Ishikawa (cell line): ENCODE measurements around the gene RIPPLY1.

ENCODE experiments used
- CEBPB ChIP-seq: IDR thresholded peaks from 2 replicates; pipeline ENCODE4 v1.6.1; 2012
- CREB1 ChIP-seq: IDR thresholded peaks from 2 replicates; pipeline ENCODE4 v1.6.1; 2012; ENCODE audit warnings: low read depth
- EGR1 ChIP-seq: IDR thresholded peaks from 2 replicates; pipeline ENCODE4 v1.6.1; 2012
- EP300 ChIP-seq: IDR thresholded peaks from 2 replicates; pipeline ENCODE4 v1.6.1; 2012; ENCODE audit warnings: borderline replicate concordance
- FOXM1 ChIP-seq: IDR thresholded peaks from 2 replicates; pipeline ENCODE4 v1.6.1; 2012; ENCODE audit warnings: low read depth, borderline replicate concordance
- NFIC ChIP-seq: IDR thresholded peaks from 2 replicates; pipeline ENCODE4 v1.6.1; 2012
- RAD21 ChIP-seq: IDR thresholded peaks from 2 replicates; pipeline ENCODE4 v1.6.1; 2012; ENCODE audit warnings: low read depth
- TAF1 ChIP-seq: IDR thresholded peaks from 2 replicates; pipeline ENCODE4 v1.6.1; 2012; ENCODE audit warnings: low read depth, mild to moderate bottlenecking
- TCF12 ChIP-seq: IDR thresholded peaks from 2 replicates; pipeline ENCODE4 v1.6.1; 2012; ENCODE audit warnings: low read depth
- TEAD4 ChIP-seq: IDR thresholded peaks from 2 replicates; pipeline ENCODE4 v1.6.1; 2012
- YY1 ChIP-seq: IDR thresholded peaks from 2 replicates; pipeline ENCODE4 v1.6.1; 2012; ENCODE audit warnings: low read depth
- ZBTB7A ChIP-seq: IDR thresholded peaks from 2 replicates; pipeline ENCODE4 v1.6.1; 2012; ENCODE audit warnings: low read depth
- TF ChIP-seq, protein P1 (sequence below): IDR thresholded peaks from 2 replicates; pipeline ENCODE4 v1.6.1; 2012
- TF ChIP-seq, protein P2 (sequence below): IDR thresholded peaks from 2 replicates; pipeline ENCODE4 v1.6.1; 2012
- TF ChIP-seq, protein P3 (sequence below): IDR thresholded peaks from 2 replicates; pipeline ENCODE4 v1.6.1; 2012; ENCODE audit warnings: low read depth, mild to moderate bottlenecking

Gene RIPPLY1

DNA sequence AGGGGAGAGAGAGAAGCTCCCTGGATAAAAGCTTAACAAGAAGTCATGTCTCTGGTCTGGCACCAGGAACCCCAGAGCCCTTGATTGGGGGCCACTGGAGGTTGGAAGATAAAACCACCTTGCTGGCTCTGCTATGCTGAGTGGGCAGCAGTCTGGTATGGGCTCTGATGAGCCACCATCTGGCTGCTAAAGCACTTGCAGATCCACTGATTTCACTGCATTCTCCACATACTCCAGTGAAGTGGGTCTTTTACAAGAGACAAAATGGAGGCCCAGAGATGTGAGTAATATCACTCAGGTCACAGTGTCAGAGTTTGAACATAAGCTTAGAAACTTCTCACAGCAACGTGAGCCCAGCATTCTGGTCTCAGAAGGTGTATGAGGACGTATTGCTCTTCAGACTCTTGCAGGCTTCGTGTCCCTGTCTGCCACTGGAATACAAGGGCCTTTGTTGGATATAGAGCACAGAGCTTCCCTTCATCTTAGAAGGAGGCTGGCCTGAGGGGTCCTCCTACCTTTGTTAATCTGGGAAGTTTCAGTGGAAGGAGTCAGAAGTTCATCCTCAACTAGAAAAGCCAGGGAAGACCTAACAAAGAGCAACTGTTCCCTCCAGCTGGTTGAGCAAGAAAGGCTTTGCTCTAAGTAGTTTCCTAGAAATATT lies 28.8 kb upstream of the RIPPLY1 start:
- TF ChIP-seq CREB1 (no peak), RAD21 (no peak), NFIC (no peak), TCF12 (no peak), YY1 (no peak), EP300 (no peak), EGR1 (no peak), TEAD4 (no peak), CEBPB (no peak), ZBTB7A (no peak), TAF1 (no peak), FOXM1 (no peak)
- TF ChIP-seq, protein P1, sequence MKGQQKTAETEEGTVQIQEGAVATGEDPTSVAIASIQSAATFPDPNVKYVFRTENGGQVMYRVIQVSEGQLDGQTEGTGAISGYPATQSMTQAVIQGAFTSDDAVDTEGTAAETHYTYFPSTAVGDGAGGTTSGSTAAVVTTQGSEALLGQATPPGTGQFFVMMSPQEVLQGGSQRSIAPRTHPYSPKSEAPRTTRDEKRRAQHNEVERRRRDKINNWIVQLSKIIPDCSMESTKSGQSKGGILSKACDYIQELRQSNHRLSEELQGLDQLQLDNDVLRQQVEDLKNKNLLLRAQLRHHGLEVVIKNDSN: no peak
- TF ChIP-seq, protein P2, sequence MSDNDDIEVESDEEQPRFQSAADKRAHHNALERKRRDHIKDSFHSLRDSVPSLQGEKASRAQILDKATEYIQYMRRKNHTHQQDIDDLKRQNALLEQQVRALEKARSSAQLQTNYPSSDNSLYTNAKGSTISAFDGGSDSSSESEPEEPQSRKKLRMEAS: no peak
- TF ChIP-seq, protein P3, sequence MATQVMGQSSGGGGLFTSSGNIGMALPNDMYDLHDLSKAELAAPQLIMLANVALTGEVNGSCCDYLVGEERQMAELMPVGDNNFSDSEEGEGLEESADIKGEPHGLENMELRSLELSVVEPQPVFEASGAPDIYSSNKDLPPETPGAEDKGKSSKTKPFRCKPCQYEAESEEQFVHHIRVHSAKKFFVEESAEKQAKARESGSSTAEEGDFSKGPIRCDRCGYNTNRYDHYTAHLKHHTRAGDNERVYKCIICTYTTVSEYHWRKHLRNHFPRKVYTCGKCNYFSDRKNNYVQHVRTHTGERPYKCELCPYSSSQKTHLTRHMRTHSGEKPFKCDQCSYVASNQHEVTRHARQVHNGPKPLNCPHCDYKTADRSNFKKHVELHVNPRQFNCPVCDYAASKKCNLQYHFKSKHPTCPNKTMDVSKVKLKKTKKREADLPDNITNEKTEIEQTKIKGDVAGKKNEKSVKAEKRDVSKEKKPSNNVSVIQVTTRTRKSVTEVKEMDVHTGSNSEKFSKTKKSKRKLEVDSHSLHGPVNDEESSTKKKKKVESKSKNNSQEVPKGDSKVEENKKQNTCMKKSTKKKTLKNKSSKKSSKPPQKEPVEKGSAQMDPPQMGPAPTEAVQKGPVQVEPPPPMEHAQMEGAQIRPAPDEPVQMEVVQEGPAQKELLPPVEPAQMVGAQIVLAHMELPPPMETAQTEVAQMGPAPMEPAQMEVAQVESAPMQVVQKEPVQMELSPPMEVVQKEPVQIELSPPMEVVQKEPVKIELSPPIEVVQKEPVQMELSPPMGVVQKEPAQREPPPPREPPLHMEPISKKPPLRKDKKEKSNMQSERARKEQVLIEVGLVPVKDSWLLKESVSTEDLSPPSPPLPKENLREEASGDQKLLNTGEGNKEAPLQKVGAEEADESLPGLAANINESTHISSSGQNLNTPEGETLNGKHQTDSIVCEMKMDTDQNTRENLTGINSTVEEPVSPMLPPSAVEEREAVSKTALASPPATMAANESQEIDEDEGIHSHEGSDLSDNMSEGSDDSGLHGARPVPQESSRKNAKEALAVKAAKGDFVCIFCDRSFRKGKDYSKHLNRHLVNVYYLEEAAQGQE: no peak

DNA sequence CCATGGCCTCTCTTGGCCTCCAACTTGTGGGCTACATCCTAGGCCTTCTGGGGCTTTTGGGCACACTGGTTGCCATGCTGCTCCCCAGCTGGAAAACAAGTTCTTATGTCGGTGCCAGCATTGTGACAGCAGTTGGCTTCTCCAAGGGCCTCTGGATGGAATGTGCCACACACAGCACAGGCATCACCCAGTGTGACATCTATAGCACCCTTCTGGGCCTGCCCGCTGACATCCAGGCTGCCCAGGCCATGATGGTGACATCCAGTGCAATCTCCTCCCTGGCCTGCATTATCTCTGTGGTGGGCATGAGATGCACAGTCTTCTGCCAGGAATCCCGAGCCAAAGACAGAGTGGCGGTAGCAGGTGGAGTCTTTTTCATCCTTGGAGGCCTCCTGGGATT lies 25.1 kb upstream of the RIPPLY1 start:
- TF ChIP-seq, protein P1: no peak
- TF ChIP-seq RAD21 (no peak), ZBTB7A (no peak), TEAD4 (no peak), CEBPB (no peak), FOXM1 (no peak), TAF1 (no peak), TCF12 (no peak), YY1 (no peak), NFIC (no peak)
- TF ChIP-seq, protein P2: no peak
- TF ChIP-seq, protein P3: no peak

DNA sequence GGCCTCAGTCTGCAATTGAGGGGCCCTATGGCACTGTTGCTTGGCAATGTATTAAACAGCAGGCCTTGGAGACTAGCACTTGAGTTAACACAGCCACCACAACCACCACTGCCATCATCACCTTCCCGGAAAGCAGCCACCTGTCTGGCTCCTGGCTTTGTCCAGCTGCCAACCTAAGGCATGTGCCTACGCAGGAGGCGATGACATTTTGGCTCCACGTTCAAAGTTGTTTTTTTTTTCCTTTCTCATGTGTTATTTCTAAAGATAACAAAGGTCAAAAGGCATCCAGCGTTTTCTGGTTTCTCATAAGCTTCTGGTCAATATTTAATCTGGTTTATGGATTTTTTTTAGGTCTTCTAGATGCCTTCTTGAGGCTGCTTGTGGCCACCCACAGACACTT lies 24.6 kb upstream of the RIPPLY1 start:
- no peak for TF ChIP-seq EP300
- TF ChIP-seq NFIC: no peak
- TF ChIP-seq ZBTB7A: no peak
- no peak for TF ChIP-seq CEBPB
- no peak for TF ChIP-seq FOXM1
- TF ChIP-seq YY1: no peak
- no peak for TF ChIP-seq TEAD4
- no peak for TF ChIP-seq CREB1
- TF ChIP-seq, protein P3: no peak

DNA sequence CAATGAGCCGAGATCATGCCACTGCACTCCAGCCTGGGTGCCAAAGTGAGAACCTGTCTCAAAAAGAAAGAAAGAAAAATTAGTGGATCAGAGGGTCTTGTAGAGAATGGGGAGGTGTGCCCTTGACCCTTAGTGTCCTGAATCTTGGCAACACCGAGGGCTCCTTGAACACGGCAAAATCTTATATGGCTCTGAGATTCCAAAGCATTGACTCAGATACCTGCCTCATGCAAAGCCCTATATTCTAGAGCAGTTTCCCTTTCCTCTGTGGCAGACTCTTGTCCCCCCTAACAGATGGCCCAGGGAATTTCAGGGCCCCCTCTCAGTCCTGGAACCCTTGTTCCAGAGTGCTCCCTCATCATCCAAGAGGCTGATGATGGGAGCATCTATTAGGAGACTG lies 23.9 kb upstream of the RIPPLY1 start:
- no peak for TF ChIP-seq CREB1
- no peak for TF ChIP-seq FOXM1
- no peak for TF ChIP-seq TEAD4
- no peak for TF ChIP-seq EP300
- TF ChIP-seq TCF12: no peak
- no peak for TF ChIP-seq CEBPB
- TF ChIP-seq RAD21: no peak
- no peak for TF ChIP-seq NFIC
- TF ChIP-seq, protein P2: no peak
- TF ChIP-seq EGR1: no peak
- TF ChIP-seq YY1: no peak
- TF ChIP-seq, protein P1: no peak
- TF ChIP-seq, protein P3: no peak
- TF ChIP-seq TAF1: no peak
- TF ChIP-seq ZBTB7A: no peak
